A172 (cell line): ENCODE measurements around the gene SMAD6. TPM values are rescaled to one million over a fixed set of nuclear protein-coding genes. Genes with fewer than 3 reads are reported as not detected.

Experiments used
- DNase-seq: peaks from one replicate; pipeline ENCODE4 v3.0.0-alpha.2; 2015; ENCODE audit warnings: low spot score
- total RNA-seq: library from RNA; depleted of rRNA; stranded (reverse); fragments of >200 nt; shearing (Covaris generic); gene quantifications from 2 replicates; pipeline ENCODE4 v1.2.3, GENCODE V29; 2014

Gene SMAD6
- total RNA-seq, 1 experiment from 2014 or later: 37.9 TPM

- DNase-seq: no peak
Observed at GRCh38 chr15:66703540-66703941, 1.5 kb downstream of the SMAD6 start.

GRCh38 chr15:66704019-66704802 is 2.2 kb downstream of the SMAD6 start:
- no peak for DNase-seq

GRCh38 chr15:66704803-66705153 is 2.7 kb downstream of the SMAD6 start:
- no peak for DNase-seq

- no peak for DNase-seq
Observed at GRCh38 chr15:66705277-66706146, 3.5 kb downstream of the SMAD6 start.

- no peak for DNase-seq
Observed at GRCh38 chr15:66706225-66706732, 4.2 kb downstream of the SMAD6 start.

GRCh38 chr15:66706840-66707239 is 4.8 kb downstream of the SMAD6 start:
- no peak for DNase-seq

GRCh38 chr15:66707310-66708082 is 5.5 kb downstream of the SMAD6 start:
- no peak for DNase-seq

GRCh38 chr15:66708389-66708788 is 6.4 kb downstream of the SMAD6 start:
- DNase-seq: no peak

- DNase-seq: no peak
Observed at GRCh38 chr15:66709884-66710283, 7.8 kb downstream of the SMAD6 start.

- DNase-seq: no peak
Observed at GRCh38 chr15:66711260-66711659, 9.2 kb downstream of the SMAD6 start.

GRCh38 chr15:66711862-66712261 is 9.8 kb downstream of the SMAD6 start:
- DNase-seq: no peak

GRCh38 chr15:66713843-66714508 is 11.9 kb downstream of the SMAD6 start:
- no peak for DNase-seq

- DNase-seq: peak; percentile 25
Observed at GRCh38 chr15:66714543-66714981, 12.5 kb downstream of the SMAD6 start.

GRCh38 chr15:66715181-66715624 is 13.2 kb downstream of the SMAD6 start:
- no peak for DNase-seq

GRCh38 chr15:66715720-66716655 is 14.0 kb downstream of the SMAD6 start:
- no peak for DNase-seq

- no peak for DNase-seq
Observed at GRCh38 chr15:66716656-66717020, 14.6 kb downstream of the SMAD6 start.

- no peak for DNase-seq
Observed at GRCh38 chr15:66718220-66718988, 16.4 kb downstream of the SMAD6 start.

GRCh38 chr15:66719471-66719870 is 17.4 kb downstream of the SMAD6 start:
- DNase-seq: no peak

- peak; percentile 75 for DNase-seq
Observed at GRCh38 chr15:66720206-66721010, 18.4 kb downstream of the SMAD6 start.
